ENCODE data around the gene TIA1. TPM values are rescaled to one million over a fixed set of nuclear protein-coding genes. Genes with fewer than 3 reads are reported as not detected.
"Not testable (repeated sequence)": the region's sequence is repeated elsewhere in the genome, so short reads cannot be mapped to it uniquely, and the experiment has no call there.

TIA1 gene
- total and polyA plus RNA-seq, 4 donors = 231 to 249 (median 240) TPM

- H3K4me3 ChIP-seq (ENCODE audit: low read depth, low read length) = no peak overlapping the region
- H3K9me3 ChIP-seq (ENCODE audit: control insufficient read depth, insufficient read depth, low read length) = no peaks in the 10 kb centered on the region
- H3K27me3 ChIP-seq (ENCODE audit: control insufficient read depth, insufficient read depth, low read length) = no peaks in the 10 kb centered on the region
- 95% methylated on average over 6 of the region's 6 CpGs for WGBS (ENCODE audit: insufficient coverage)
- DNase-seq (ENCODE audit: low read depth in 4 of 6, low spot score in 6 of 6) = no peak
- no peaks in the 10 kb centered on the region for H3K36me3 ChIP-seq (ENCODE audit: control insufficient read depth, insufficient read depth, low read length)
- no peaks in the 10 kb centered on the region for H3K4me1 ChIP-seq (ENCODE audit: control insufficient read depth, insufficient read depth, low read length)
- no peak overlapping the region for H3K27ac ChIP-seq (ENCODE audit: low read depth, low read length)
Observed at GRCh38 chr2:70201831-70202230, 46.6 kb downstream of the TIA1 start.

- Histone ChIP-seq H3K27ac (ENCODE audit: low read depth, low read length) (no peak overlapping the region), H3K4me3 (ENCODE audit: low read depth, low read length) (no peak overlapping the region), H3K27me3 (ENCODE audit: control insufficient read depth, insufficient read depth, low read length) (no peaks in the 10 kb centered on the region), H3K9me3 (ENCODE audit: control insufficient read depth, insufficient read depth, low read length) (no peaks in the 10 kb centered on the region), H3K4me1 (ENCODE audit: control insufficient read depth, insufficient read depth, low read length) (no peaks in the 10 kb centered on the region), H3K36me3 (ENCODE audit: control insufficient read depth, insufficient read depth, low read length) (no peaks in the 10 kb centered on the region)
- no CpG with 5 or more reads among the region's 3 CpGs for WGBS (ENCODE audit: insufficient coverage)
- DNase-seq (ENCODE audit: low read depth in 4 of 6, low spot score in 6 of 6) = no peak
Observed at GRCh38 chr2:70201225-70201768, 47.1 kb downstream of the TIA1 start.

GRCh38 chr2:70199320-70199864 lies 49.0 kb downstream of the TIA1 start:
- Histone ChIP-seq H3K4me1 (ENCODE audit: control insufficient read depth, insufficient read depth, low read length) (no peaks in the 10 kb centered on the region), H3K27ac (ENCODE audit: low read depth, low read length) (no peak overlapping the region), H3K9me3 (ENCODE audit: control insufficient read depth, insufficient read depth, low read length) (no peaks in the 10 kb centered on the region), H3K36me3 (ENCODE audit: control insufficient read depth, insufficient read depth, low read length) (no peaks in the 10 kb centered on the region), H3K27me3 (ENCODE audit: control insufficient read depth, insufficient read depth, low read length) (no peaks in the 10 kb centered on the region), H3K4me3 (ENCODE audit: low read depth, low read length) (no peak overlapping the region)
- DNase-seq (ENCODE audit: low read depth in 4 of 6, low spot score in 6 of 6) = no peak
- 53% methylated on average over 3 of the region's 4 CpGs for WGBS (ENCODE audit: insufficient coverage)

- Histone ChIP-seq H3K27ac (ENCODE audit: low read depth, low read length) (no peak overlapping the region), H3K4me1 (ENCODE audit: control insufficient read depth, insufficient read depth, low read length) (peaks cover 6% of the 10 kb centered on the region), H3K4me3 (ENCODE audit: low read depth, low read length) (no peak overlapping the region), H3K9me3 (ENCODE audit: control insufficient read depth, insufficient read depth, low read length) (no peaks in the 10 kb centered on the region), H3K36me3 (ENCODE audit: control insufficient read depth, insufficient read depth, low read length) (no peaks in the 10 kb centered on the region), H3K27me3 (ENCODE audit: control insufficient read depth, insufficient read depth, low read length) (no peaks in the 10 kb centered on the region)
- DNase-seq (ENCODE audit: low read depth in 4 of 6, low spot score in 6 of 6) = no peak
- no CpG with 5 or more reads among the region's 5 CpGs for WGBS (ENCODE audit: insufficient coverage)
Observed at GRCh38 chr2:70192516-70192915, 55.9 kb downstream of the TIA1 start.

- Histone ChIP-seq H3K4me3 (ENCODE audit: low read depth, low read length) (peak overlapping the region; percentile 99), H3K9me3 (ENCODE audit: control insufficient read depth, insufficient read depth, low read length) (no peaks in the 10 kb centered on the region), H3K4me1 (ENCODE audit: control insufficient read depth, insufficient read depth, low read length) (peaks cover 6% of the 10 kb centered on the region), H3K27me3 (ENCODE audit: control insufficient read depth, insufficient read depth, low read length) (no peaks in the 10 kb centered on the region), H3K27ac (ENCODE audit: low read depth, low read length) (peak overlapping the region; percentile 93), H3K36me3 (ENCODE audit: control insufficient read depth, insufficient read depth, low read length) (no peaks in the 10 kb centered on the region)
- no peak for DNase-seq (ENCODE audit: low read depth in 4 of 6, low spot score in 6 of 6)
- 71% methylated on average over 6 of the region's 13 CpGs for WGBS (ENCODE audit: insufficient coverage)
Observed at GRCh38 chr2:70191244-70191735, 57.1 kb downstream of the TIA1 start.

- under 1% methylated on average over 60 of the region's 60 CpGs for WGBS (ENCODE audit: insufficient coverage)
- peaks cover 6% of the 10 kb centered on the region for H3K4me1 ChIP-seq (ENCODE audit: control insufficient read depth, insufficient read depth, low read length)
- H3K4me3 ChIP-seq (ENCODE audit: low read depth, low read length) = peak within 1 kb of the TSS; percentile 99
- H3K27me3 ChIP-seq (ENCODE audit: control insufficient read depth, insufficient read depth, low read length) = no peaks in the 10 kb centered on the region
- no peaks in the 10 kb centered on the region for H3K9me3 ChIP-seq (ENCODE audit: control insufficient read depth, insufficient read depth, low read length)
- peak; percentile 91 to 99 (median 96) for DNase-seq (ENCODE audit: low read depth in 4 of 6, low spot score in 6 of 6)
- no peaks in the 10 kb centered on the region for H3K36me3 ChIP-seq (ENCODE audit: control insufficient read depth, insufficient read depth, low read length)
- H3K27ac ChIP-seq (ENCODE audit: low read depth, low read length) = peak within 1 kb of the TSS; percentile 93
Observed at GRCh38 chr2:70190418-70191243, 57.8 kb downstream of the TIA1 start, which contains the start of gene C2orf42. Gene C2orf42 (minus strand): TSS chr2:70191019. CDS start chr2:70181985, 9,034 bp downstream.

GRCh38 chr2:70188460-70188859 lies 60.0 kb downstream of the TIA1 start:
- H3K4me3 ChIP-seq (ENCODE audit: low read depth, low read length) = no peak overlapping the region
- DNase-seq (ENCODE audit: low read depth in 4 of 6, low spot score in 6 of 6) = no peak
- H3K9me3 ChIP-seq (ENCODE audit: control insufficient read depth, insufficient read depth, low read length) = no peaks in the 10 kb centered on the region
- WGBS (ENCODE audit: insufficient coverage) = 63% methylated on average over 2 of the region's 5 CpGs
- H3K36me3 ChIP-seq (ENCODE audit: control insufficient read depth, insufficient read depth, low read length) = no peaks in the 10 kb centered on the region
- H3K27me3 ChIP-seq (ENCODE audit: control insufficient read depth, insufficient read depth, low read length) = no peaks in the 10 kb centered on the region
- no peak overlapping the region for H3K27ac ChIP-seq (ENCODE audit: low read depth, low read length)
- peaks cover 6% of the 10 kb centered on the region for H3K4me1 ChIP-seq (ENCODE audit: control insufficient read depth, insufficient read depth, low read length)

GRCh38 chr2:70187170-70187569 lies 61.3 kb downstream of the TIA1 start:
- H3K27me3 ChIP-seq (ENCODE audit: control insufficient read depth, insufficient read depth, low read length); H3K36me3 ChIP-seq (ENCODE audit: control insufficient read depth, insufficient read depth, low read length); H3K9me3 ChIP-seq (ENCODE audit: control insufficient read depth, insufficient read depth, low read length); H3K4me3 ChIP-seq (ENCODE audit: low read depth, low read length); H3K27ac ChIP-seq (ENCODE audit: low read depth, low read length); DNase-seq (ENCODE audit: low read depth in 4 of 6, low spot score in 6 of 6); H3K4me1 ChIP-seq (ENCODE audit: control insufficient read depth, insufficient read depth, low read length): not testable (repeated sequence)
- 92% methylated on average over 6 of the region's 9 CpGs for WGBS (ENCODE audit: insufficient coverage)

- DNase-seq (ENCODE audit: low read depth in 4 of 6, low spot score in 6 of 6) = no peak
- Histone ChIP-seq H3K4me3 (ENCODE audit: low read depth, low read length) (no peak overlapping the region), H3K4me1 (ENCODE audit: control insufficient read depth, insufficient read depth, low read length) (no peaks in the 10 kb centered on the region), H3K36me3 (ENCODE audit: control insufficient read depth, insufficient read depth, low read length) (peaks cover 29% of the 10 kb centered on the region), H3K27ac (ENCODE audit: low read depth, low read length) (no peak overlapping the region), H3K9me3 (ENCODE audit: control insufficient read depth, insufficient read depth, low read length) (no peaks in the 10 kb centered on the region), H3K27me3 (ENCODE audit: control insufficient read depth, insufficient read depth, low read length) (no peaks in the 10 kb centered on the region)
- WGBS (ENCODE audit: insufficient coverage) = no CpG with 5 or more reads among the region's 4 CpGs
Observed at GRCh38 chr2:70182689-70183088, 65.7 kb downstream of the TIA1 start.

All from spinal cord (tissue), 10 donors.